SU-DHL-6 (cell line): ENCODE results near the gene B4GALT6.

ENCODE experiments used
- CTCF ChIP-seq: fragments of 200-600 bp; sonication (generic); IDR thresholded peaks from one replicate; pipeline ENCODE4 v1.5.1; 2017; ENCODE audit warnings: antibody characterized with exemption, mild to moderate bottlenecking, low read length, moderate library complexity; ENCODE audit not compliant: insufficient read depth, poor library complexity, severe bottlenecking
- EZH2phosphoT487 ChIP-seq: fragments of 200-600 bp; sonication (generic), shearing (Covaris generic); conservative IDR thresholded peaks from 2 replicates; pipeline ENCODE4 v1.6.1; 2018; ENCODE audit warnings: mild to moderate bottlenecking, antibody characterized with exemption, low read length, moderate library complexity, mixed read lengths

- TF ChIP-seq CTCF (no peak), EZH2phosphoT487 (no peak)
These were observed 31.5 kb downstream of the B4GALT6 start for GRCh38 chr18:31652877-31653276.
